HG03103 (cell line): ENCODE measurements around the gene FAM222A.

Experiments
- ATAC-seq: cut with Tn5 transposase; IDR thresholded peaks from one replicate; pipeline ENCODE4 v1.9.1; 2021; ENCODE audit warnings: low read depth; ENCODE audit not compliant: unreplicated experiment

The FAM222A gene

DNA sequence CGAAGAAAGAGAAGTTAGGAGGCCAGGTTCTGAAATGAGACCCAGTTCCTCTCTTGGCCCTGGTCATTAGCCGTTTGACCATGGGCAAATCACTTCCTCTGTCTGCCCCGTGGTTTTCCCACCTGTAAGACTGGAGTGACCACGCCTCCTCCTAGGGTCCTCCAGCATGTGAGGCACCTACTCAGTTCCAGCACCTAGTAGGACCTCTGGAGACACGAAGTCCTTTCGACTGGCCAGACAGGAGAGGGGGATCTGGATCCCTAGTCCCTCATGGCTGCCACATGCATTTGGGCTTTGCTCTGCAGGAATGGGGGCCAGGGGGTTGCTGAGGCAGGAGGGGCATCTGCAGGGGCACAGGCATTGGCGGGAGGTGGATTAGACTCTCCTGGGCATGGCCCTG is 103.2 kb downstream of the FAM222A start:
- ATAC-seq: no peak

DNA sequence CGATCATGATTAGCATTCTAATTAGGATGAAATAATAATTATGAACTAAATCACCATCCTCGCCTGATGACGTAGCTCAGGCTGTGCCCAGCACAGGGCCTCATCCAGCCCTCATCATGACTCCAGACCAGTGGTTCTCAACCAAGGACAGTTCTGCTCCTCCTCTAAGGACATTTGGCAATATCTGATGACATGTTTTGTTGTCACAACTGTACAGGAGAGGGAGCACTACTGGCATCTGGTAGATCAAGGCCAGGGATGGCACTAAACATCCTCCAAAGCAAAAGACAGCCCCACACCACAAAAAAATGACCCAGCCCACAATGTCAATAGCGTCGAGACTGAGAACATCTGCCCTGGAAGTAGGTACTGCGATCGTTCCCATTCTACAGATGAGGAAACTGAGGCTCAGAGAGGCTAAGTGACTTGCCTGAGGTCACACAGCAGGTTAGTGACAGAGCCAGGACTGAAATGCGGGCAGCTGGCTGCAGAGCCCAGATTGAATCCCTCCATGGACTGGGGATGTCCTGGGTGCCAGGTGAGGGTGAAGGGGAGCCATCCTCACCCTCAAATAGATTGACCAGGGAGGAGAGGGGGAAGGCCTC is 104.1 kb downstream of the FAM222A start:
- ATAC-seq: no peak

DNA sequence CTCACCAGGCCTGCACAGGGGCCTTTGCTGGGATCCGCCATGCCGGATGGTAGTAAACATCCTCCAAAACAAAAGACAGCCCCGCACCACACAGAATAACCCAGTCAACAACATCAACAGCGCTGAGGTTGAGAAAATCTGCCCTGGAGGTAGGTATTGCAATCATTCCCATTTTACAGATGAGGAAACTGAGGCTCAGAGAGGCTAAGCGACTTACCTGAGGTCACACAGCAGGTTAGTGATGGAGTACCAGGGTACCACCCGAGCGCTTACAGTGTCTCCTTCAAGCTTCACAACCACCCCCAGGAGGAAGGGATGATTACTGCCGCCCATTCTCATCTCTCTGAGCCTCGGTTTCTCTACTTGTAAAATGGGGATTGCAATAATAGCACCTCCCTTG is 104.6 kb downstream of the FAM222A start:
- no peak for ATAC-seq

DNA sequence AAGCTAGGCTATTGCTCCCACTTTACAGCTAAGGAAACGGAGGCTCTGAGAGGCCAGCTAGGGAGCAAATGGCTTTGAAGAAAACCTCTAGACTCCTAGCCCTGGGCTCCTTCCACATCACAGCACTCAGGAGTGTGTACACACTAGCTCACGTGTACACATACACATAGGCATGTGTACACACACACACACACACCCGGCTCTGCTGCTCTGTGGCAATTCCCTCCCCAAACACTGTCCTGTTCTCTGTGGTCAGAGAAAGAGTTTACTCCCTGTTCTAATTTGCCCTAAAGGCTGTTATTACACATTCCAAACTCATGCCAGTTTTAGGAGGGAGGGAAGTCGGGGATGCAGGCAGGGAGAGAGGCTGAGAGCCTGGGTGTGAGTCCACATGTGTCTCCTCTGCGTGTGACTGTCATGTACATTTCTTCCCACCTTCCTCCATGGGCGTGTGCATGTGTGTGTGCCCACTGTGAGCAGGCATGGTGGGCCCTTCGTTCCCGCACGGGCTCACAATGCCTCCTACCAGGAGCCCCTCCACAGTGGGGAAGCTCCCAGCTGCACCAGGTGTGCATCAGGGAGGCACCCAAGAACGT is 105.4 kb downstream of the FAM222A start:
- no peak for ATAC-seq
